ENCODE results near the gene SLC25A45.

Gene SLC25A45

GRCh38 chr11:65420506-65420905 is 38.1 kb upstream of the SLC25A45 start:
- Histone ChIP-seq H3K36me3 (ENCODE audit: control insufficient read depth, insufficient read depth, low read length) (peaks cover 2% of the 10 kb centered on the region), H3K4me3 (ENCODE audit: insufficient read depth, low read depth, low read length, poor library complexity, severe bottlenecking) (peak overlapping the region; percentile 80), H3K27me3 (replicated peaks; ENCODE audit: control insufficient read depth, insufficient read depth, low read length, poor library complexity, severe bottlenecking) (no peaks in the 10 kb centered on the region), H3K9me3 (ENCODE audit: control insufficient read depth, low read length) (no peaks in the 10 kb centered on the region), H3K27ac (ENCODE audit: insufficient read depth, low read length, poor library complexity, severe bottlenecking) (peak overlapping the region; percentile 99), H3K4me1 (ENCODE audit: control insufficient read depth, insufficient read depth, low read length, poor library complexity, severe bottlenecking) (peaks cover 57% of the 10 kb centered on the region)
- no peak for DNase-seq

- peak; percentile 46 to 56 (median 55) for DNase-seq
- peak overlapping the region; percentile 99 for H3K27ac ChIP-seq (ENCODE audit: insufficient read depth, low read length, poor library complexity, severe bottlenecking)
- peaks cover 57% of the 10 kb centered on the region for H3K4me1 ChIP-seq (ENCODE audit: control insufficient read depth, insufficient read depth, low read length, poor library complexity, severe bottlenecking)
- H3K36me3 ChIP-seq (ENCODE audit: control insufficient read depth, insufficient read depth, low read length): no peaks in the 10 kb centered on the region
- no peaks in the 10 kb centered on the region for H3K9me3 ChIP-seq (ENCODE audit: control insufficient read depth, low read length)
- peak overlapping the region; percentile 53 for H3K4me3 ChIP-seq (ENCODE audit: insufficient read depth, low read depth, low read length, poor library complexity, severe bottlenecking)
- H3K27me3 ChIP-seq (replicated peaks; ENCODE audit: control insufficient read depth, insufficient read depth, low read length, poor library complexity, severe bottlenecking): no peaks in the 10 kb centered on the region
Measured at GRCh38 chr11:65419772-65420481, 37.5 kb upstream of the SLC25A45 start.

- Histone ChIP-seq H3K4me1 (ENCODE audit: control insufficient read depth, insufficient read depth, low read length, poor library complexity, severe bottlenecking) (peaks cover 57% of the 10 kb centered on the region), H3K27me3 (replicated peaks; ENCODE audit: control insufficient read depth, insufficient read depth, low read length, poor library complexity, severe bottlenecking) (no peaks in the 10 kb centered on the region), H3K4me3 (ENCODE audit: insufficient read depth, low read depth, low read length, poor library complexity, severe bottlenecking) (peak overlapping the region; percentile 53), H3K9me3 (ENCODE audit: control insufficient read depth, low read length) (no peaks in the 10 kb centered on the region), H3K27ac (ENCODE audit: insufficient read depth, low read length, poor library complexity, severe bottlenecking) (peak overlapping the region; percentile 99), H3K36me3 (ENCODE audit: control insufficient read depth, insufficient read depth, low read length) (no peaks in the 10 kb centered on the region)
- no peak for DNase-seq
Measured at GRCh38 chr11:65419460-65419771, 37.0 kb upstream of the SLC25A45 start.

GRCh38 chr11:65418681-65419459 is 36.4 kb upstream of the SLC25A45 start:
- Histone ChIP-seq H3K4me3 (ENCODE audit: insufficient read depth, low read depth, low read length, poor library complexity, severe bottlenecking) (peak overlapping the region; percentile 53), H3K4me1 (ENCODE audit: control insufficient read depth, insufficient read depth, low read length, poor library complexity, severe bottlenecking) (peaks cover 57% of the 10 kb centered on the region)
- DNase-seq: peak; percentile 62 to 70 (median 63)

GRCh38 chr11:65418431-65418680 is 35.9 kb upstream of the SLC25A45 start:
- Histone ChIP-seq H3K27me3 (replicated peaks; ENCODE audit: control insufficient read depth, insufficient read depth, low read length, poor library complexity, severe bottlenecking) (no peaks in the 10 kb centered on the region), H3K36me3 (ENCODE audit: control insufficient read depth, insufficient read depth, low read length) (no peaks in the 10 kb centered on the region), H3K4me1 (ENCODE audit: control insufficient read depth, insufficient read depth, low read length, poor library complexity, severe bottlenecking) (peaks cover 57% of the 10 kb centered on the region), H3K9me3 (ENCODE audit: control insufficient read depth, low read length) (no peaks in the 10 kb centered on the region), H3K4me3 (ENCODE audit: insufficient read depth, low read depth, low read length, poor library complexity, severe bottlenecking) (peak overlapping the region; percentile 53), H3K27ac (ENCODE audit: insufficient read depth, low read length, poor library complexity, severe bottlenecking) (peak overlapping the region; percentile 99)
- DNase-seq: no peak

More at GRCh38 chr11:65418681-65419459, 36.4 kb upstream of the SLC25A45 start:
- H3K27ac ChIP-seq (ENCODE audit: insufficient read depth, low read length, poor library complexity, severe bottlenecking): peak overlapping the region; percentile 99
- no peaks in the 10 kb centered on the region for H3K36me3 ChIP-seq (ENCODE audit: control insufficient read depth, insufficient read depth, low read length)
- H3K27me3 ChIP-seq (replicated peaks; ENCODE audit: control insufficient read depth, insufficient read depth, low read length, poor library complexity, severe bottlenecking): no peaks in the 10 kb centered on the region
- H3K9me3 ChIP-seq (ENCODE audit: control insufficient read depth, low read length): no peaks in the 10 kb centered on the region

GRCh38 chr11:65417702-65418430 is 35.4 kb upstream of the SLC25A45 start:
- Histone ChIP-seq H3K36me3 (ENCODE audit: control insufficient read depth, insufficient read depth, low read length) (no peaks in the 10 kb centered on the region), H3K27me3 (replicated peaks; ENCODE audit: control insufficient read depth, insufficient read depth, low read length, poor library complexity, severe bottlenecking) (no peaks in the 10 kb centered on the region), H3K27ac (ENCODE audit: insufficient read depth, low read length, poor library complexity, severe bottlenecking) (peak overlapping the region; percentile 99), H3K4me1 (ENCODE audit: control insufficient read depth, insufficient read depth, low read length, poor library complexity, severe bottlenecking) (peaks cover 57% of the 10 kb centered on the region), H3K4me3 (ENCODE audit: insufficient read depth, low read depth, low read length, poor library complexity, severe bottlenecking) (peak overlapping the region; percentile 53), H3K9me3 (ENCODE audit: control insufficient read depth, low read length) (no peaks in the 10 kb centered on the region)
- peak in 1 of 3 donors; percentile 17 for DNase-seq

GRCh38 chr11:65416841-65417701 is 34.6 kb upstream of the SLC25A45 start:
- H3K27ac ChIP-seq (ENCODE audit: insufficient read depth, low read length, poor library complexity, severe bottlenecking): peak overlapping the region; percentile 99
- no peaks in the 10 kb centered on the region for H3K27me3 ChIP-seq (replicated peaks; ENCODE audit: control insufficient read depth, insufficient read depth, low read length, poor library complexity, severe bottlenecking)
- H3K36me3 ChIP-seq (ENCODE audit: control insufficient read depth, insufficient read depth, low read length): peaks cover 7% of the 10 kb centered on the region
- peaks cover 57% of the 10 kb centered on the region for H3K4me1 ChIP-seq (ENCODE audit: control insufficient read depth, insufficient read depth, low read length, poor library complexity, severe bottlenecking)
- DNase-seq: no peak
- no peaks in the 10 kb centered on the region for H3K9me3 ChIP-seq (ENCODE audit: control insufficient read depth, low read length)
- H3K4me3 ChIP-seq (ENCODE audit: insufficient read depth, low read depth, low read length, poor library complexity, severe bottlenecking): peak overlapping the region; percentile 53

- H3K36me3 ChIP-seq (ENCODE audit: control insufficient read depth, insufficient read depth, low read length): peaks cover 14% of the 10 kb centered on the region
- DNase-seq: peak; percentile 83 to 88 (median 86)
- H3K4me3 ChIP-seq (ENCODE audit: insufficient read depth, low read depth, low read length, poor library complexity, severe bottlenecking): peak overlapping the region; percentile 53
- peak overlapping the region; percentile 99 for H3K27ac ChIP-seq (ENCODE audit: insufficient read depth, low read length, poor library complexity, severe bottlenecking)
- peaks cover 51% of the 10 kb centered on the region for H3K4me1 ChIP-seq (ENCODE audit: control insufficient read depth, insufficient read depth, low read length, poor library complexity, severe bottlenecking)
- no peaks in the 10 kb centered on the region for H3K9me3 ChIP-seq (ENCODE audit: control insufficient read depth, low read length)
- no peaks in the 10 kb centered on the region for H3K27me3 ChIP-seq (replicated peaks; ENCODE audit: control insufficient read depth, insufficient read depth, low read length, poor library complexity, severe bottlenecking)
Measured at GRCh38 chr11:65416341-65416824, 33.9 kb upstream of the SLC25A45 start.

GRCh38 chr11:65415499-65416340 is 33.3 kb upstream of the SLC25A45 start:
- Histone ChIP-seq H3K4me3 (ENCODE audit: insufficient read depth, low read depth, low read length, poor library complexity, severe bottlenecking) (peak overlapping the region; percentile 53), H3K36me3 (ENCODE audit: control insufficient read depth, insufficient read depth, low read length) (peaks cover 19% of the 10 kb centered on the region), H3K27ac (ENCODE audit: insufficient read depth, low read length, poor library complexity, severe bottlenecking) (peak overlapping the region; percentile 99), H3K9me3 (ENCODE audit: control insufficient read depth, low read length) (no peaks in the 10 kb centered on the region), H3K27me3 (replicated peaks; ENCODE audit: control insufficient read depth, insufficient read depth, low read length, poor library complexity, severe bottlenecking) (no peaks in the 10 kb centered on the region), H3K4me1 (ENCODE audit: control insufficient read depth, insufficient read depth, low read length, poor library complexity, severe bottlenecking) (peaks cover 47% of the 10 kb centered on the region)
- DNase-seq: no peak
